Measurements from ENCODE around the gene CDC34. TPM values are rescaled to one million over a fixed set of nuclear protein-coding genes. Genes with fewer than 3 reads are reported as not detected.
A peak's percentile ranks its signal among the peaks of the same experiment; 100 is the strongest.

CDC34 gene
- total RNA-seq, 2 donors from 2014 or later, result 77.0 to 101 TPM

- WGBS, 2 donors, result 0% methylated on average over 43 of the region's 55 CpGs; no CpG with 5 or more reads in 1 of the 2 donors
- DNase-seq, result peak; percentile 39 to 63 (median 55)
- Histone ChIP-seq H3K4me3 (peak overlapping the region; percentile 67 to 96), H3K4me1 (peaks cover 47% of the 10 kb centered on the region), H3K36me3 (replicated peaks in 1 of 2; ENCODE audit: insufficient read depth in 1 of 2, low read depth in 2 of 2) (no peaks in the 10 kb centered on the region), H3K27me3 (no peaks in the 10 kb centered on the region), H3K9me3 (no peaks in the 10 kb centered on the region), H3K27ac (peak overlapping the region; percentile 67 to 94 (median 77))
- intact Hi-C loops (cut with DNase I), result no loop called here
- TF ChIP-seq CTCF (IDR thresholded peaks at IDR 0.05) (no peak), POLR2A (IDR thresholded peaks at IDR 0.05) (no peak)
- no peak for ATAC-seq
Measured at GRCh38 chr19:572743-573518, 41.4 kb downstream of the CDC34 start.

- H3K9me3 ChIP-seq, result no peaks in the 10 kb centered on the region
- TF ChIP-seq POLR2A (IDR thresholded peaks at IDR 0.05) (no peak), CTCF (IDR thresholded peaks at IDR 0.05) (no peak)
- H3K36me3 ChIP-seq (replicated peaks in 1 of 2; ENCODE audit: insufficient read depth in 1 of 2, low read depth in 2 of 2), result no peaks in the 10 kb centered on the region
- intact Hi-C loops (cut with DNase I), result no loop called here
- no peaks in the 10 kb centered on the region for H3K27me3 ChIP-seq
- WGBS, 2 donors, result 3 to 5% methylated on average over 10 to 12 of the region's 15 CpGs
- H3K4me1 ChIP-seq, result peaks cover 47% of the 10 kb centered on the region
- peak overlapping the region in 2 of 4 donors; percentile 13 to 83 for H3K27ac ChIP-seq
- DNase-seq, result no peak
- ATAC-seq, result no peak
- H3K4me3 ChIP-seq, result peak overlapping the region; percentile 67 to 96
Measured at GRCh38 chr19:573519-573825, 41.9 kb downstream of the CDC34 start.

GRCh38 chr19:574658-575526 lies 43.3 kb downstream of the CDC34 start:
- ATAC-seq (no peak), DNase-seq (peak in 3 of 4 donors; percentile 26 to 57 (median 47))
- Histone ChIP-seq H3K4me3 (no peak overlapping the region), H3K27ac (peak overlapping the region in 3 of 4 donors; percentile 15 to 43 (median 42)), H3K27me3 (no peaks in the 10 kb centered on the region), H3K9me3 (no peaks in the 10 kb centered on the region), H3K4me1 (peaks cover 47% of the 10 kb centered on the region), H3K36me3 (replicated peaks in 1 of 2; ENCODE audit: insufficient read depth in 1 of 2, low read depth in 2 of 2) (no peaks in the 10 kb centered on the region)
- intact Hi-C loops (cut with DNase I), result no loop called here
- 18 to 35% methylated on average over 2 to 32 of the region's 32 CpGs for WGBS, 2 donors
- TF ChIP-seq POLR2A (IDR thresholded peaks at IDR 0.05), result no peak

GRCh38 chr19:575527-576506 lies 44.3 kb downstream of the CDC34 start:
- DNase-seq (peak in 3 of 4 donors; percentile 28 to 60 (median 55)), ATAC-seq (no peak)
- intact Hi-C loops (cut with DNase I), result no loop called here
- H3K27me3 ChIP-seq, result no peaks in the 10 kb centered on the region
- peak overlapping the region in 1 of 4 donors; percentile 15 for H3K27ac ChIP-seq
- no peaks in the 10 kb centered on the region for H3K36me3 ChIP-seq (replicated peaks in 1 of 2; ENCODE audit: insufficient read depth in 1 of 2, low read depth in 2 of 2)
- peaks cover 46% of the 10 kb centered on the region for H3K4me1 ChIP-seq
- no peaks in the 10 kb centered on the region for H3K9me3 ChIP-seq
- 45 to 100% methylated on average over 1 to 38 of the region's 38 CpGs for WGBS, 2 donors
- no peak for TF ChIP-seq POLR2A (IDR thresholded peaks at IDR 0.05)
- TF ChIP-seq CTCF (IDR thresholded peaks at IDR 0.05), result no peak
- H3K4me3 ChIP-seq, result no peak overlapping the region
